ENCODE measurements around the gene STARD3. TPM values are rescaled to one million over a fixed set of nuclear protein-coding genes. Genes with fewer than 3 reads are reported as not detected.

Gene STARD3
- total and polyA plus RNA-seq, 2 of the 13 experiments (the other 11 are each of a cell fraction or from before 2014, with no cell fraction given) = 34.6 to 100 TPM

DNA sequence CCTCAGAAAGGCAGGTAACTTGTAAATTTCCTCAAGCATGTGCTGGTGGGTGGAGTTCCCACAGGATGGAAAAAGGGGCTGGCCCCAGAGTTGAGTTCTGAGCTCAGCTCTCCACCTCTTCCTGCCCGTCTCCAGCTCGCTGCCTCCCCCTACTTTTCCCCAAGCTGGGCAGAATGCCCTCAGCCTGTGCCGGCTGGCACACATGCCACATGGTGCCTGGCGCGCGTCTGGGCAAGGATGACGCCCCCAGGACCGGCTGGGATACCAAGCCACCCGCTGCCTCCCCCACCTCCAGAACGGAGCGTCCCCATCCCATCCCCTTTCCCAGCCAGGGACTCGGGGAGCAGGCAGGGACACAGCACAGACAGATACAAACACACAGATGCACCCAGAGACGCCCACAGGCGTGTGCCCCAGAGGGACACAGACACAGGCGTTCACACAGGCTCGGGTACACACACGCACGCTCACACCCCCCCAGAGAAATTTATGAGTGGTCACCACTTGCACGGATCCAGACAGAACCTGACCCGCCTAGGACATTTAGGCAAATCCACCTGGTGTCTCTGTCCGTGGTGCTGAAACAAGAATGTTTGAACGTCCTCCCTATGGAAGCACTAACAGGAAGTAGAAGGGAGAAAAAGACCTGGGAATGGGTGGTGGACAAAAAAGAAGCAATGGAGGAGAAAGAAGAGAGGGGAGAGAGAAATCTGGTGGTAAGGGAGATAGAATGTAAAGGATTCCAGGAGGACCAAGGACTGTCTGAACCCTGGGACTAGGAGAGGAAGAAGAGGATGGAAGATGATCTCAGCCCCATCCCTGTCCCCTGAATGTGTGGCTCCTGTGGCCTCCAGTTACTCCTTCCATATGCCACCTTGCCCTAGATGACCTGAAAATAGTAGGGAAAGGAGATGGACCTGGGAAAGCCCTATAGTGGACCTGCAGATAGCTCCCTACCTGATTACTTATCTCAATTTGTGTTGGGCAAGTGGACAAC lies 44.7 kb upstream of the STARD3 start (continued):
- TF ChIP-seq, protein P1, sequence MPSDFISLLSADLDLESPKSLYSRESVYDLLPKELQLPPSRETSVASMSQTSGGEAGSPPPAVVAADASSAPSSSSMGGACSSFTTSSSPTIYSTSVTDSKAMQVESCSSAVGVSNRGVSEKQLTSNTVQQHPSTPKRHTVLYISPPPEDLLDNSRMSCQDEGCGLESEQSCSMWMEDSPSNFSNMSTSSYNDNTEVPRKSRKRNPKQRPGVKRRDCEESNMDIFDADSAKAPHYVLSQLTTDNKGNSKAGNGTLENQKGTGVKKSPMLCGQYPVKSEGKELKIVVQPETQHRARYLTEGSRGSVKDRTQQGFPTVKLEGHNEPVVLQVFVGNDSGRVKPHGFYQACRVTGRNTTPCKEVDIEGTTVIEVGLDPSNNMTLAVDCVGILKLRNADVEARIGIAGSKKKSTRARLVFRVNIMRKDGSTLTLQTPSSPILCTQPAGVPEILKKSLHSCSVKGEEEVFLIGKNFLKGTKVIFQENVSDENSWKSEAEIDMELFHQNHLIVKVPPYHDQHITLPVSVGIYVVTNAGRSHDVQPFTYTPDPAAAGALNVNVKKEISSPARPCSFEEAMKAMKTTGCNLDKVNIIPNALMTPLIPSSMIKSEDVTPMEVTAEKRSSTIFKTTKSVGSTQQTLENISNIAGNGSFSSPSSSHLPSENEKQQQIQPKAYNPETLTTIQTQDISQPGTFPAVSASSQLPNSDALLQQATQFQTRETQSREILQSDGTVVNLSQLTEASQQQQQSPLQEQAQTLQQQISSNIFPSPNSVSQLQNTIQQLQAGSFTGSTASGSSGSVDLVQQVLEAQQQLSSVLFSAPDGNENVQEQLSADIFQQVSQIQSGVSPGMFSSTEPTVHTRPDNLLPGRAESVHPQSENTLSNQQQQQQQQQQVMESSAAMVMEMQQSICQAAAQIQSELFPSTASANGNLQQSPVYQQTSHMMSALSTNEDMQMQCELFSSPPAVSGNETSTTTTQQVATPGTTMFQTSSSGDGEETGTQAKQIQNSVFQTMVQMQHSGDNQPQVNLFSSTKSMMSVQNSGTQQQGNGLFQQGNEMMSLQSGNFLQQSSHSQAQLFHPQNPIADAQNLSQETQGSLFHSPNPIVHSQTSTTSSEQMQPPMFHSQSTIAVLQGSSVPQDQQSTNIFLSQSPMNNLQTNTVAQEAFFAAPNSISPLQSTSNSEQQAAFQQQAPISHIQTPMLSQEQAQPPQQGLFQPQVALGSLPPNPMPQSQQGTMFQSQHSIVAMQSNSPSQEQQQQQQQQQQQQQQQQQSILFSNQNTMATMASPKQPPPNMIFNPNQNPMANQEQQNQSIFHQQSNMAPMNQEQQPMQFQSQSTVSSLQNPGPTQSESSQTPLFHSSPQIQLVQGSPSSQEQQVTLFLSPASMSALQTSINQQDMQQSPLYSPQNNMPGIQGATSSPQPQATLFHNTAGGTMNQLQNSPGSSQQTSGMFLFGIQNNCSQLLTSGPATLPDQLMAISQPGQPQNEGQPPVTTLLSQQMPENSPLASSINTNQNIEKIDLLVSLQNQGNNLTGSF (CRISPR knock-in tag; IDR thresholded peaks at IDR 0.05) = peak; percentile 82
- TF ChIP-seq ZNF841 (CRISPR knock-in tag; IDR thresholded peaks at IDR 0.05; ENCODE audit: borderline replicate concordance) (0 out of 2 replicates have a peak, but pooled peaks have one; percentile 49), KLF11 (CRISPR knock-in tag; IDR thresholded peaks at IDR 0.05) (peak; percentile 92), ZBTB8A (CRISPR knock-in tag; IDR thresholded peaks at IDR 0.05; ENCODE audit: borderline replicate concordance, low read depth) (no peak), ZNF430 (CRISPR knock-in tag; IDR thresholded peaks at IDR 0.05) (peak; percentile 87; the same call in 1 of the 2 replicates), ZNF75D (CRISPR knock-in tag; IDR thresholded peaks at IDR 0.05; ENCODE audit: borderline replicate concordance) (no peak), SMAD1 (CRISPR knock-in tag; IDR thresholded peaks at IDR 0.05; ENCODE audit: borderline replicate concordance, low read depth) (no peak), ZBTB21 (CRISPR knock-in tag; IDR thresholded peaks at IDR 0.05) (no peak), YEATS2 (CRISPR knock-in tag; IDR thresholded peaks at IDR 0.05; ENCODE audit: borderline replicate concordance) (peak; percentile 44; the same call in 1 of the 2 replicates), NPAS2 (CRISPR knock-in tag; IDR thresholded peaks at IDR 0.05; ENCODE audit: borderline replicate concordance) (no peak), ZFP90 (CRISPR knock-in tag; IDR thresholded peaks at IDR 0.05; ENCODE audit: borderline replicate concordance) (no peak; the same call in 1 of the 2 replicates)
- TF ChIP-seq, protein P2, sequence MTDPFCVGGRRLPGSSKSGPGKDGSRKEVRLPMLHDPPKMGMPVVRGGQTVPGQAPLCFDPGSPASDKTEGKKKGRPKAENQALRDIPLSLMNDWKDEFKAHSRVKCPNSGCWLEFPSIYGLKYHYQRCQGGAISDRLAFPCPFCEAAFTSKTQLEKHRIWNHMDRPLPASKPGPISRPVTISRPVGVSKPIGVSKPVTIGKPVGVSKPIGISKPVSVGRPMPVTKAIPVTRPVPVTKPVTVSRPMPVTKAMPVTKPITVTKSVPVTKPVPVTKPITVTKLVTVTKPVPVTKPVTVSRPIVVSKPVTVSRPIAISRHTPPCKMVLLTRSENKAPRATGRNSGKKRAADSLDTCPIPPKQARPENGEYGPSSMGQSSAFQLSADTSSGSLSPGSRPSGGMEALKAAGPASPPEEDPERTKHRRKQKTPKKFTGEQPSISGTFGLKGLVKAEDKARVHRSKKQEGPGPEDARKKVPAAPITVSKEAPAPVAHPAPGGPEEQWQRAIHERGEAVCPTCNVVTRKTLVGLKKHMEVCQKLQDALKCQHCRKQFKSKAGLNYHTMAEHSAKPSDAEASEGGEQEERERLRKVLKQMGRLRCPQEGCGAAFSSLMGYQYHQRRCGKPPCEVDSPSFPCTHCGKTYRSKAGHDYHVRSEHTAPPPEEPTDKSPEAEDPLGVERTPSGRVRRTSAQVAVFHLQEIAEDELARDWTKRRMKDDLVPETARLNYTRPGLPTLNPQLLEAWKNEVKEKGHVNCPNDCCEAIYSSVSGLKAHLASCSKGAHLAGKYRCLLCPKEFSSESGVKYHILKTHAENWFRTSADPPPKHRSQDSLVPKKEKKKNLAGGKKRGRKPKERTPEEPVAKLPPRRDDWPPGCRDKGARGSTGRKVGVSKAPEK (CRISPR knock-in tag; IDR thresholded peaks at IDR 0.05; ENCODE audit: borderline replicate concordance) = no peak
- TF ChIP-seq, protein P3, sequence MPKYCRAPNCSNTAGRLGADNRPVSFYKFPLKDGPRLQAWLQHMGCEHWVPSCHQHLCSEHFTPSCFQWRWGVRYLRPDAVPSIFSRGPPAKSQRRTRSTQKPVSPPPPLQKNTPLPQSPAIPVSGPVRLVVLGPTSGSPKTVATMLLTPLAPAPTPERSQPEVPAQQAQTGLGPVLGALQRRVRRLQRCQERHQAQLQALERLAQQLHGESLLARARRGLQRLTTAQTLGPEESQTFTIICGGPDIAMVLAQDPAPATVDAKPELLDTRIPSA (CRISPR knock-in tag; IDR thresholded peaks at IDR 0.05; ENCODE audit: borderline replicate concordance) = no peak
- TF ChIP-seq, protein P4, sequence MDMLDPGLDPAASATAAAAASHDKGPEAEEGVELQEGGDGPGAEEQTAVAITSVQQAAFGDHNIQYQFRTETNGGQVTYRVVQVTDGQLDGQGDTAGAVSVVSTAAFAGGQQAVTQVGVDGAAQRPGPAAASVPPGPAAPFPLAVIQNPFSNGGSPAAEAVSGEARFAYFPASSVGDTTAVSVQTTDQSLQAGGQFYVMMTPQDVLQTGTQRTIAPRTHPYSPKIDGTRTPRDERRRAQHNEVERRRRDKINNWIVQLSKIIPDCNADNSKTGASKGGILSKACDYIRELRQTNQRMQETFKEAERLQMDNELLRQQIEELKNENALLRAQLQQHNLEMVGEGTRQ (IDR thresholded peaks at IDR 0.05; ENCODE audit: low read depth, low read length) = no peak
- TF ChIP-seq, protein P4 (CRISPR knock-in tag; IDR thresholded peaks at IDR 0.05; ENCODE audit: borderline replicate concordance) = no peak

Data from HepG2 (cell line).